Nephron progenitor cell (in vitro differentiated cells): ENCODE results near the gene QPCT.

Experiments used
- DNase-seq: peaks from one replicate; pipeline ENCODE4 v3.0.0; 2021
- H3K27ac Mint-ChIP-seq: 2 replicates; pipeline ENCODE4 v1.8.0; 2021; ENCODE audit warnings: mild to moderate bottlenecking, moderate library complexity, mixed read lengths
- H3K27me3 Mint-ChIP-seq: 2 replicates; pipeline ENCODE4 v1.8.0; 2021; ENCODE audit warnings: mild to moderate bottlenecking, low read depth, mixed read lengths; ENCODE audit not compliant: poor library complexity
- H3K36me3 Mint-ChIP-seq: 2 replicates; pipeline ENCODE4 v1.8.0; 2021; ENCODE audit warnings: low read depth, mixed read lengths
- H3K4me1 Mint-ChIP-seq: 2 replicates; pipeline ENCODE4 v1.8.0; 2021; ENCODE audit warnings: mixed read lengths
- H3K4me3 Mint-ChIP-seq: 2 replicates; pipeline ENCODE4 v1.8.0; 2021; ENCODE audit warnings: mild to moderate bottlenecking, moderate library complexity, mixed read lengths
- H3K9me3 Mint-ChIP-seq: 2 replicates; pipeline ENCODE4 v1.8.0; 2021; ENCODE audit warnings: mild to moderate bottlenecking, moderate library complexity, mixed read lengths
- CTCF ChIP-seq: fragments of 200-600 bp; sonication (generic); IDR thresholded peaks from 2 replicates; pipeline ENCODE4 v1.5.0; 2021; ENCODE audit warnings: antibody characterized with exemption

QPCT gene

GRCh38 chr2:37326285-37326684, 18.1 kb upstream of the QPCT start:
- H3K4me3 Mint-ChIP-seq = peak overlapping the region; percentile 52
- no peak for DNase-seq
- no peaks in the 10 kb centered on the region for H3K9me3 Mint-ChIP-seq
- peaks cover 37% of the 10 kb centered on the region for H3K27me3 Mint-ChIP-seq
- peaks cover 23% of the 10 kb centered on the region for H3K4me1 Mint-ChIP-seq
- H3K36me3 Mint-ChIP-seq = no peaks in the 10 kb centered on the region
- no peak for TF ChIP-seq CTCF
- no peak overlapping the region for H3K27ac Mint-ChIP-seq

GRCh38 chr2:37326866-37327634, 17.4 kb upstream of the QPCT start:
- H3K27ac Mint-ChIP-seq = no peak overlapping the region
- H3K27me3 Mint-ChIP-seq = peaks cover 40% of the 10 kb centered on the region
- no peaks in the 10 kb centered on the region for H3K36me3 Mint-ChIP-seq
- no peaks in the 10 kb centered on the region for H3K9me3 Mint-ChIP-seq
- H3K4me3 Mint-ChIP-seq = no peak overlapping the region
- H3K4me1 Mint-ChIP-seq = peaks cover 16% of the 10 kb centered on the region
- no peak for DNase-seq
- TF ChIP-seq CTCF = no peak

GRCh38 chr2:37330681-37331080, 13.7 kb upstream of the QPCT start:
- H3K4me3 Mint-ChIP-seq = no peak overlapping the region
- H3K27ac Mint-ChIP-seq = no peak overlapping the region
- no peaks in the 10 kb centered on the region for H3K36me3 Mint-ChIP-seq
- H3K4me1 Mint-ChIP-seq = peaks cover 3% of the 10 kb centered on the region
- no peaks in the 10 kb centered on the region for H3K9me3 Mint-ChIP-seq
- TF ChIP-seq CTCF = no peak
- no peak for DNase-seq
- peaks cover 29% of the 10 kb centered on the region for H3K27me3 Mint-ChIP-seq

- no peak for TF ChIP-seq CTCF
- DNase-seq = no peak
- no peaks in the 10 kb centered on the region for H3K36me3 Mint-ChIP-seq
- H3K4me3 Mint-ChIP-seq = no peak overlapping the region
- peaks cover 10% of the 10 kb centered on the region for H3K27me3 Mint-ChIP-seq
- H3K9me3 Mint-ChIP-seq = no peaks in the 10 kb centered on the region
- H3K4me1 Mint-ChIP-seq = peaks cover 7% of the 10 kb centered on the region
- H3K27ac Mint-ChIP-seq = no peak overlapping the region
Observed at GRCh38 chr2:37332560-37332959, 11.9 kb upstream of the QPCT start.

- no peak overlapping the region for H3K27ac Mint-ChIP-seq
Observed at GRCh38 chr2:37333256-37333655, 11.2 kb upstream of the QPCT start.

More at GRCh38 chr2:37333256-37333655, 11.2 kb upstream of the QPCT start:
- H3K27me3 Mint-ChIP-seq = peaks cover 9% of the 10 kb centered on the region
- TF ChIP-seq CTCF = no peak
- no peak overlapping the region for H3K4me3 Mint-ChIP-seq
- H3K4me1 Mint-ChIP-seq = peaks cover 14% of the 10 kb centered on the region
- no peaks in the 10 kb centered on the region for H3K36me3 Mint-ChIP-seq
- no peaks in the 10 kb centered on the region for H3K9me3 Mint-ChIP-seq
- DNase-seq = no peak
